ENCODE results near the gene KRT4.

DNA sequence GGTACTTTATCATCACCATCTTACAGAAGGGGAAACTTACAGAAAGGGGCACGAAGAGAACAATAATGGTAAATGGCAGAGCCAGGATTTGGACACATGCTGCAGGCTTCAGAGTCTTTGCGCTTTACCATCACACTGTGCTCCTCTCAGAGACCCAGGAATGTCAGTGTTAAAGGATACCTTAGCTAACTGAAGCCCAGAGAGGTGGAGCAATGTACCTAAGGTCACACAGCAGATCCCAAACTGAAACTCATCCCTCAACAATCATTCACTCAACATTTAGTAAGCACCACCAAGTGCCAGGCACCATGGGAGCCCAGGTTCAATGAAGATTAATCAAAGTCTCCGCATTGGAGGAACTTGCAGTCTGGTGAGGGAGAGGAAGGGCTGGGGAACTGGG lies 42.9 kb upstream of the KRT4 start:
- TF ChIP-seq EZH2 (IDR thresholded peaks at IDR 0.05; ENCODE audit: borderline replicate concordance, low read depth, low read length, severe bottlenecking) (no peak), POLR2AphosphoS5 (IDR thresholded peaks at IDR 0.05; ENCODE audit: insufficient read depth, low read depth, low read length) (no peak), GATA2 (IDR thresholded peaks at IDR 0.05; ENCODE audit: insufficient read depth, insufficient read length, low read depth, low read length) (no peak), MYC (IDR thresholded peaks at IDR 0.05; ENCODE audit: low read depth, low read length) (no peak), POLR2A (IDR thresholded peaks at IDR 0.05; ENCODE audit: low read depth, low read length) (no peak), FOS (IDR thresholded peaks at IDR 0.05; ENCODE audit: borderline replicate concordance, insufficient read depth, low read length) (no peak)
- TF ChIP-seq, protein P1, sequence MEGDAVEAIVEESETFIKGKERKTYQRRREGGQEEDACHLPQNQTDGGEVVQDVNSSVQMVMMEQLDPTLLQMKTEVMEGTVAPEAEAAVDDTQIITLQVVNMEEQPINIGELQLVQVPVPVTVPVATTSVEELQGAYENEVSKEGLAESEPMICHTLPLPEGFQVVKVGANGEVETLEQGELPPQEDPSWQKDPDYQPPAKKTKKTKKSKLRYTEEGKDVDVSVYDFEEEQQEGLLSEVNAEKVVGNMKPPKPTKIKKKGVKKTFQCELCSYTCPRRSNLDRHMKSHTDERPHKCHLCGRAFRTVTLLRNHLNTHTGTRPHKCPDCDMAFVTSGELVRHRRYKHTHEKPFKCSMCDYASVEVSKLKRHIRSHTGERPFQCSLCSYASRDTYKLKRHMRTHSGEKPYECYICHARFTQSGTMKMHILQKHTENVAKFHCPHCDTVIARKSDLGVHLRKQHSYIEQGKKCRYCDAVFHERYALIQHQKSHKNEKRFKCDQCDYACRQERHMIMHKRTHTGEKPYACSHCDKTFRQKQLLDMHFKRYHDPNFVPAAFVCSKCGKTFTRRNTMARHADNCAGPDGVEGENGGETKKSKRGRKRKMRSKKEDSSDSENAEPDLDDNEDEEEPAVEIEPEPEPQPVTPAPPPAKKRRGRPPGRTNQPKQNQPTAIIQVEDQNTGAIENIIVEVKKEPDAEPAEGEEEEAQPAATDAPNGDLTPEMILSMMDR (IDR thresholded peaks at IDR 0.05; ENCODE audit: extremely low read depth in 1 of 2, insufficient read depth in 1 of 2, low read depth in 1 of 2, low read length in 2 of 2) = no peak
- TF ChIP-seq, protein P2, sequence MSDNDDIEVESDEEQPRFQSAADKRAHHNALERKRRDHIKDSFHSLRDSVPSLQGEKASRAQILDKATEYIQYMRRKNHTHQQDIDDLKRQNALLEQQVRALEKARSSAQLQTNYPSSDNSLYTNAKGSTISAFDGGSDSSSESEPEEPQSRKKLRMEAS (IDR thresholded peaks at IDR 0.05; ENCODE audit: insufficient read depth, insufficient read length) = no peak
